ENCODE data around the gene CMBL. TPM values are rescaled to one million over a fixed set of nuclear protein-coding genes. Genes with fewer than 3 reads are reported as not detected.
"Not testable (repeated sequence)": the region's sequence is repeated elsewhere in the genome, so short reads cannot be mapped to it uniquely, and the experiment has no call there.

CMBL gene
- total RNA-seq, 6 donors from 2014 or later = 8.0 to 19.1 (median 8.4) TPM

DNA sequence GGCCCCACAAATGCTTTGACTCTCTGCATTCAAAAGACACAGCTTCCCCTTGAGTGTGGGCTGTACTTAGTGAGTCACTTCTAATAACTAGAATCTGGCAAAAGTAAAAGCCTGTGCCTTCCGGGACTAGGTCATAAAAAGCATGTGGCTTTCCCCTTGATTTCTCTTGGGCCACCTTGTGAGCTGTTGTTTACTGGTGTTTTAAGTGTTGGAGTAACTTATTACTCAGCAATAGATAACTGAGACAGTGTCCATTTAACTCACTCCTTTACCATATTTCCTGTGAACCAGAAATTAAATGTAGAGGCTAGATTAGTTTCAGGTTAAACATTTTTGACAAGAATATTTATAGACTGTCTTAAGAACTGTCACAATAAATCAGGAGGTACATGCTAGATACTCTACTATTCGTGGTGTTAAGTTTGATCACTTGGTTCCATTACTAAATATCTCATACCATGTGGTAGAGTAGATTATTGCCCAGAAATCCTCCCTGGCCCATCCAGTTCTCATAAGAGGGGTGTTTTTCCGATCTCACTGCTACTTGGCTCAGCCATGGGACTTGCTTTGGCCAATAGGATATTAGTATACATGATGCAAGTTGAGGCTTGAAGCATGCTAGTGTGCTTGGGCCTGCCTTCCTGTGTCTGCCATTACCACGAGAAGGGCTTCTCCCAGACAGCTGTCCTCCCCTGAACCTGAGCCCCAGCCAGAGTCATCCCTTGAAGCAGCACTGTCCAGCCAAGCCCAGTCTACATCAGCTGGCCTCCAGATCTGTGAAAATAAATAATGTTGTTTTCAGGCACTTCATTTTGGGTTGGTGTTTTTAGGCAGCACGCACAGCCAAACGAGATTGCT lies 10.4 kb upstream of the CMBL start:
- no peaks in the 10 kb centered on the region for H3K9me3 ChIP-seq
- H3K4me3 ChIP-seq = no peak overlapping the region
- DNase-seq (no peak), ATAC-seq (ENCODE audit: low FRiP score in 2 of 2) (no peak)
- no peaks in the 10 kb centered on the region for H3K4me1 ChIP-seq
- WGBS, 2 donors = 82 to 90% methylated on average over 6 of the region's 6 CpGs
- H3K36me3 ChIP-seq = no peaks in the 10 kb centered on the region
- H3K27me3 ChIP-seq = no peaks in the 10 kb centered on the region
- TF ChIP-seq, protein P1, sequence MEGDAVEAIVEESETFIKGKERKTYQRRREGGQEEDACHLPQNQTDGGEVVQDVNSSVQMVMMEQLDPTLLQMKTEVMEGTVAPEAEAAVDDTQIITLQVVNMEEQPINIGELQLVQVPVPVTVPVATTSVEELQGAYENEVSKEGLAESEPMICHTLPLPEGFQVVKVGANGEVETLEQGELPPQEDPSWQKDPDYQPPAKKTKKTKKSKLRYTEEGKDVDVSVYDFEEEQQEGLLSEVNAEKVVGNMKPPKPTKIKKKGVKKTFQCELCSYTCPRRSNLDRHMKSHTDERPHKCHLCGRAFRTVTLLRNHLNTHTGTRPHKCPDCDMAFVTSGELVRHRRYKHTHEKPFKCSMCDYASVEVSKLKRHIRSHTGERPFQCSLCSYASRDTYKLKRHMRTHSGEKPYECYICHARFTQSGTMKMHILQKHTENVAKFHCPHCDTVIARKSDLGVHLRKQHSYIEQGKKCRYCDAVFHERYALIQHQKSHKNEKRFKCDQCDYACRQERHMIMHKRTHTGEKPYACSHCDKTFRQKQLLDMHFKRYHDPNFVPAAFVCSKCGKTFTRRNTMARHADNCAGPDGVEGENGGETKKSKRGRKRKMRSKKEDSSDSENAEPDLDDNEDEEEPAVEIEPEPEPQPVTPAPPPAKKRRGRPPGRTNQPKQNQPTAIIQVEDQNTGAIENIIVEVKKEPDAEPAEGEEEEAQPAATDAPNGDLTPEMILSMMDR (IDR thresholded peaks at IDR 0.05) = no peak
- no peak for TF ChIP-seq POLR2A (IDR thresholded peaks at IDR 0.05)
- no peak overlapping the region for H3K27ac ChIP-seq

DNA sequence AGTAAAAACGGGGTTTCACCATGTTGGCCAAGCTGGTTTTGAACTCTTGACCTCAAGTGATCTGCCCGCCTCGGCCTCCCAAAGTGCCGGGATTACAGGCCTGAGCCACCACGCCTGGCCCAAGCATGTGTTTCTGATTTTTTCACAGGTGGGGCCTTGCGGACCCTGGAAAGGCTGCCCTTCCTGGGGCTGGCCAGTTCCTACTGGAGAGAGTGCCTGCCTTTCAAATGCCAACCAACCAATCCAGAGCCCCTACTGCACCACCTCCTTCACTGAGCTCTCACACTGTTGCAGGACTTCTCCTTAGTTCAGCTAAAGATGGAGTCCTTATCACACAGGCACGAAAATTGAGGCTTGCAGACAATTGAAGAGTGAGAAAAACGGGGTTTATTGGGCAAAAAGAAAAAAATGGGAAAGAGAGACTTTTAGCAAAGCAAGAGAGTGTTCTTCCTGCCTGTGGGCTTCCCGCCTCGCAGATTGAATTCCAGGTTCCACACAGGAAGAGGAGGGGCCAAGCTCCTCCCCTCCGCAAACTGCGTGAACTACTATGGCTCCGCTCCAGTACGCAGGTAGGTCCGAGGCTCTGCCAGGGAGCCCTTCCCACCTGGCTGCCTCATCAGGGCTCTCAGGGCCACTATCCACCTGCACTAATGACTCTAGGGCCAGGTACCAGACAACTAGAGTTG lies 8.3 kb upstream of the CMBL start:
- no peak overlapping the region for H3K4me3 ChIP-seq
- no peaks in the 10 kb centered on the region for H3K36me3 ChIP-seq
- H3K9me3 ChIP-seq = no peaks in the 10 kb centered on the region
- DNase-seq (peak in 1 of 2 donors; percentile 15), ATAC-seq (ENCODE audit: low FRiP score in 2 of 2) (no peak)
- no peaks in the 10 kb centered on the region for H3K27me3 ChIP-seq
- 91 to 93% methylated on average over 15 of the region's 15 CpGs for WGBS, 2 donors
- H3K27ac ChIP-seq = no peak overlapping the region
- no peaks in the 10 kb centered on the region for H3K4me1 ChIP-seq
- no peak for TF ChIP-seq EP300 (IDR thresholded peaks at IDR 0.05)
- TF ChIP-seq POLR2A (IDR thresholded peaks at IDR 0.05) = no peak
- TF ChIP-seq, protein P1 (IDR thresholded peaks at IDR 0.05) = no peak
- no peak for TF ChIP-seq POLR2AphosphoS5 (IDR thresholded peaks at IDR 0.05)

- no peak overlapping the region for H3K4me3 ChIP-seq
- no peak overlapping the region for H3K27ac ChIP-seq
- no peak for TF ChIP-seq POLR2A (IDR thresholded peaks at IDR 0.05)
- no peak for TF ChIP-seq EP300 (IDR thresholded peaks at IDR 0.05)
- no peak for TF ChIP-seq POLR2AphosphoS5 (IDR thresholded peaks at IDR 0.05)
- TF ChIP-seq, protein P1 (IDR thresholded peaks at IDR 0.05) = no peak
- no peak for ATAC-seq (ENCODE audit: low FRiP score in 2 of 2)
- 74 to 84% methylated on average over 5 of the region's 5 CpGs for WGBS, 2 donors
- H3K27me3 ChIP-seq = no peaks in the 10 kb centered on the region
- DNase-seq = no peak
- no peaks in the 10 kb centered on the region for H3K36me3 ChIP-seq
- H3K4me1 ChIP-seq = no peaks in the 10 kb centered on the region
- H3K9me3 ChIP-seq = no peaks in the 10 kb centered on the region
Measured at GRCh38 chr5:10315201-10315600, 7.5 kb upstream of the CMBL start.

- Histone ChIP-seq H3K4me1 (peaks cover 0 to 8% (median 4%) of the 10 kb centered on the region in 4 donors), H3K27me3 (no peaks in the 10 kb centered on the region), H3K27ac (no peak overlapping the region), H3K4me3 (no peak overlapping the region), H3K9me3 (no peaks in the 10 kb centered on the region), H3K36me3 (no peaks in the 10 kb centered on the region)
- TF ChIP-seq POLR2A (IDR thresholded peaks at IDR 0.05) (no peak), EP300 (IDR thresholded peaks at IDR 0.05) (no peak), POLR2AphosphoS5 (IDR thresholded peaks at IDR 0.05) (no peak)
- TF ChIP-seq, protein P1 (IDR thresholded peaks at IDR 0.05) = no peak
- 80 to 82% methylated on average over 10 of the region's 10 CpGs for WGBS, 2 donors
- ATAC-seq (ENCODE audit: low FRiP score in 2 of 2) (no peak), DNase-seq (no peak)
Measured at GRCh38 chr5:10311595-10312425, 4.1 kb upstream of the CMBL start.

DNA sequence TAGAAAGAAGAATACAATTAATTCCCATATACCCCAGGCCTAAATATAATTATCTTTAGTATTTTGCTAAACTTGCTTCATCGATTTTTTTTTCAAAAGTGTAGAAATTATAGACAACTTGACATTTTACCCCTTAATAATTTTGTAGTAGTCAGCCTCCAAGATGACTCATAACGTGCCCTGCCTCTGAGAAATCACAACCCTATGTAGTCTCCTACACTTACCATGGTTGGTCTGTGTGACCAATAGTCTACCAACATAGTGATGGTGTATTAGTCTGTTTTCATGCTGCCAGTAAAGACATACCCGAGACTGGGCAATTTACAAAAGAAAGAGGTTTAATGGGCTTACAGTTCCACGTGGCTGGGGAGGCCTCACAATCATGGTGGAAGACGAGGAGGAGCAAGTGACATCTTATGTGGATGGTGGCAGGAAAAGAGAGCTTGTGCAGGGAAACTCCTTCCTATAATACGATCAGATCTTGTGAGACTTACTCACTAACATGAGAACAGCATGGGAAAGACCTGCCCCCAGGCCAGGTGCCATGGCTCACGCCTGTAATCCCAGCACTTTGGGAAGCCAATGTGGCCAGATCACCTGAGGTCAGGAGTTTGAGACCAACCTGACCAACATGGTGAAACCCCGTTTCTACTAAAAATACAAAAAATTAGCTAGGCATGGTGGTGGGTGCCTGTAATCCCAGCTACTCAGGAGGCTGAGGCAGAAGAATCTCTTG lies 3.3 kb upstream of the CMBL start:
- ATAC-seq (ENCODE audit: low FRiP score in 2 of 2); H3K27ac ChIP-seq: not testable (repeated sequence)
- 70 to 90% methylated on average over 6 to 8 of the region's 8 CpGs for WGBS, 2 donors

More for the DNA sequence above, 3.3 kb upstream of the CMBL start:
- H3K4me3 ChIP-seq, H3K9me3 ChIP-seq, DNase-seq, H3K36me3 ChIP-seq, H3K27me3 ChIP-seq: not testable (repeated sequence)
- peaks cover 0 to 16% (median 8%) of the 10 kb centered on the region in 4 donors for H3K4me1 ChIP-seq
